HepG2 (cell line): ENCODE data around the gene DTX4. TPM values are rescaled to one million over a fixed set of nuclear protein-coding genes. Genes with fewer than 3 reads are reported as not detected.

Source experiments
- ATAC-seq: fragments of 200-7000 bp; cut with Tn5 transposase; 3 replicates; pipeline ENCODE4 v1.9.1; 2020; ENCODE audit warnings: mild to moderate bottlenecking, moderate library complexity
- BruUV-seq: library from RNA; stranded (reverse); fragments of 400-500 nt; replicated peaks from 2 replicates; lab custom pipeline; 2021; lab: Mats Ljungman, UMichigan
- CTCF ChIA-PET: fragments of 300-600 bp; formaldehyde crosslinking; extraction: SDS; loops from one replicate; lab custom pipeline; 2021; ENCODE audit warnings: low total read pairs, inconsistent platforms, low intra/inter-chr PET ratio; lab: Yijun Ruan, JAX
- POLR2A ChIA-PET: fragments of 350-600 bp; sonication (Branson Sonifier 250); formaldehyde crosslinking; loops from one replicate; lab custom pipeline; 2020; ENCODE audit warnings: antibody characterized with exemption, inconsistent platforms; lab: Yijun Ruan, JAX
- DNase-seq: peaks from one replicate; pipeline ENCODE4 v3.0.0-alpha.2; 2015; ENCODE audit warnings: low spot score
- FAIRE-seq: peaks from 3 replicates; lab custom pipeline; 2011; peaks lifted over from hg19 to GRCh38; lab: Jason Lieb, UNC
- H2AFZ ChIP-seq: one replicate; pipeline ENCODE4 v1.6.1; 2011; ENCODE audit warnings: low read length, inconsistent platforms
- H3K27ac ChIP-seq: fragments of 300-600 bp; 3 replicates; pipeline ENCODE4 v1.8.0; 2011; ENCODE audit warnings: mixed run types, mild to moderate bottlenecking, mixed read lengths, low read length, inconsistent platforms; ENCODE audit not compliant: insufficient read depth; ENCODE audit errors: extremely low read length
- H3K27me3 ChIP-seq, 2 experiments: fragments of 200-600 bp in 1 of 2; 2 replicates in 1 of 2; 3 replicates in 1 of 2; pipeline versions ENCODE4 v1.6.0 to v1.8.0; 2011; ENCODE audit warnings: low read length in 2 of 2, mild to moderate bottlenecking in 2 of 2, moderate library complexity in 2 of 2, inconsistent platforms in 1 of 2; ENCODE audit not compliant: insufficient read depth in 2 of 2, control insufficient read depth in 1 of 2
- H3K36me3 ChIP-seq, 2 experiments: fragments of 200-600 bp in 1 of 2; replicated peaks in 1 of 2; 2 replicates in 1 of 2; 3 replicates in 1 of 2; pipeline versions ENCODE4 v1.5.1 to v1.8.0; 2011; ENCODE audit warnings: low read length in 2 of 2, inconsistent platforms in 1 of 2; ENCODE audit not compliant: insufficient read depth in 2 of 2, control insufficient read depth in 1 of 2
- H3K4me1 ChIP-seq: 2 replicates; pipeline ENCODE4 v1.5.1; 2012; ENCODE audit warnings: low read length, inconsistent platforms; ENCODE audit not compliant: insufficient read depth
- H3K4me2 ChIP-seq: 2 replicates; pipeline ENCODE4 v1.6.0; 2011; ENCODE audit warnings: low read depth, low read length, inconsistent platforms
- H3K4me3 ChIP-seq, 3 experiments: fragments of 200-600 bp in 1 of 3; sonication (generic), shearing (Covaris generic) in 1 of 3; replicated peaks in 1 of 3; 2 replicates each; pipeline ENCODE4 v1.5.1; 2011 to 2016; ENCODE audit warnings: low read length in 3 of 3, inconsistent platforms in 2 of 3, low read depth in 2 of 3, mild to moderate bottlenecking in 2 of 3, control low read depth in 1 of 3, mixed read lengths in 1 of 3; ENCODE audit not compliant: insufficient read depth in 1 of 3
- H3K79me2 ChIP-seq: one replicate; pipeline ENCODE4 v1.6.1; 2011; ENCODE audit warnings: low read length, inconsistent platforms; ENCODE audit not compliant: insufficient read depth
- H3K9ac ChIP-seq: 2 replicates; pipeline ENCODE4 v1.6.0; 2011; ENCODE audit warnings: mild to moderate bottlenecking, low read depth, low read length, inconsistent platforms; ENCODE audit not compliant: insufficient read depth
- H3K9me3 ChIP-seq: 2 replicates; pipeline ENCODE4 v1.5.1; 2012; ENCODE audit warnings: mild to moderate bottlenecking, low read length
- H4K20me1 ChIP-seq: 2 replicates; pipeline ENCODE4 v1.6.0; 2011; ENCODE audit warnings: inconsistent platforms, mild to moderate bottlenecking, low read length, moderate library complexity; ENCODE audit not compliant: insufficient read depth
- RBAK ChIP-seq: sonication (generic); formaldehyde crosslinking; IDR thresholded peaks from 2 replicates; pipeline ENCODE4 v1.5.1; 2020; ENCODE audit warnings: mild to moderate bottlenecking, missing genetic modification reagents
- SIX4 ChIP-seq: sonication (generic); formaldehyde crosslinking; IDR thresholded peaks from 2 replicates; pipeline ENCODE4 v1.4.0; 2020; ENCODE audit warnings: missing genetic modification reagents
- ZBTB3 ChIP-seq: sonication (generic); formaldehyde crosslinking; IDR thresholded peaks from 2 replicates; pipeline ENCODE4 v1.4.0; 2020; ENCODE audit warnings: low read depth, mild to moderate bottlenecking, moderate library complexity, missing genetic modification reagents, borderline replicate concordance
- WGBS: methylation state at CpG from one replicate; pipeline ENCODE4 v1.1.6; 2017; ENCODE audit warnings: low lambda C conversion rate; 5-methylcytosine and 5-hydroxymethylcytosine counted together
- in situ Hi-C: cut with HindIII; loops from 2 replicates; pipeline ENCODE4 v1.10.0; 2017; ENCODE audit warnings: low pct_unique_long_range_greater_than_20kb; ENCODE audit not compliant: extremely low pct_ligation_motif_present
- intact Hi-C: fragments of 100-400 bp; cut with micrococcal nuclease; formaldehyde crosslinking; loops from one replicate; pipeline ENCODE4 v1.10.0; 2022; ENCODE audit not compliant: unreplicated experiment
- polyA plus RNA-seq, 8 experiments: library from polyadenylated mRNA; depleted of rRNA in 3 of 8; stranded (reverse) in 7 of 8; unstranded in 1 of 8; fragments of >200 nt; fragmentation: Illumina TruSeq in 4 of 8; extraction: Trizol in 4 of 8; gene quantifications; 2 replicates each; pipeline versions ENCODE4 v1.2.1 to v1.2.3, GENCODE V29; 2011 to 2016; ENCODE audit warnings: low read depth in 4 of 8, missing spikeins in 1 of 8, mixed read lengths in 1 of 8; ENCODE audit not compliant: insufficient read depth in 1 of 8
- small RNA-seq, 3 experiments: library from RNA; depleted of rRNA; stranded (forward); fragments of <200 nt; gene quantifications; one replicate each; pipeline ENCODE3, GENCODE V24; 2012; ENCODE audit warnings: low read depth in 2 of 3, low replicate concordance in 1 of 3; ENCODE audit not compliant: insufficient read length in 3 of 3, insufficient read depth in 2 of 3
- total RNA-seq, 5 experiments: library from RNA; depleted of rRNA; stranded (reverse); fragments of >200 nt; fragmentation: Illumina TruSeq; extraction: Trizol; gene quantifications; 2 replicates each; pipeline ENCODE4 v1.2.3, GENCODE V29; 2016; ENCODE audit warnings: low read depth in 1 of 5

Gene DTX4
- total and polyA plus RNA-seq, 2 of the 13 experiments (the other 11 are each of a cell fraction or from before 2014, with no cell fraction given): 0.67 to 5.6 TPM

- TF ChIP-seq RBAK (CRISPR knock-in tag) (no peak), SIX4 (CRISPR knock-in tag) (no peak)
- TF ChIP-seq, all 625 proteins: peak for 0
Measured at GRCh38 chr11:59254286-59254685, 82.4 kb downstream of the DTX4 start (continued).

GRCh38 chr11:59255281-59255680 lies 83.3 kb downstream of the DTX4 start:
- H3K9me3 ChIP-seq: no peaks in the 10 kb centered on the region
- BruUV-seq: no TSS peak
- CTCF ChIA-PET: no interaction called here
- WGBS: 40% methylated on average over 8 of the region's 8 CpGs
- DNase-seq (no peak), FAIRE-seq (no peak), ATAC-seq (no peak)
- H3K27me3 ChIP-seq: no peaks in the 10 kb centered on the region; a peak in 1 of 5 replicates
- TF ChIP-seq ZBTB3 (CRISPR knock-in tag): no peak
- H4K20me1 ChIP-seq: no peaks in the 10 kb centered on the region
- in situ Hi-C loops: no loop called here
- H3K27ac ChIP-seq: no peak overlapping the region
- H2AFZ ChIP-seq: no peak overlapping the region
- no peaks in the 10 kb centered on the region for H3K36me3 ChIP-seq
- H3K4me3 ChIP-seq: no peak overlapping the region
- intact Hi-C loops: no loop called here
- H3K4me2 ChIP-seq: no peak overlapping the region
- no peaks in the 10 kb centered on the region for H3K4me1 ChIP-seq
- POLR2A ChIA-PET: no interaction called here
- H3K79me2 ChIP-seq: no peaks in the 10 kb centered on the region
- no peak overlapping the region for H3K9ac ChIP-seq

Small RNAs within 50 kb of the gene (small RNA-seq; reads per million reads assigned to genes)
- 0 reads per million in 3 experiments for gene RN7SL42P

Other genes with a start within 250 kb of the DTX4 start
- gene GLYATL1, start 232.6 kb upstream of the DTX4 start, total RNA-seq (2016; rRNA removed; fragmentation: Illumina TruSeq; extraction: Trizol): 0.17 TPM in 1 of 2 replicates, not detected in the other
- 0.17 TPM in 2 replicates for gene GLYATL1, start 232.6 kb upstream of the DTX4 start, polyA plus RNA-seq (2011; rRNA removed)
- not detected in 2 replicates for gene GLYATL1B, start 85.8 kb upstream of the DTX4 start, total RNA-seq (2016; rRNA removed; fragmentation: Illumina TruSeq; extraction: Trizol)
- not detected in 2 replicates for gene GLYATL1B, start 85.8 kb upstream of the DTX4 start, polyA plus RNA-seq (2011; rRNA removed)
- gene FAM111B, start 64.9 kb upstream of the DTX4 start, total RNA-seq (2016; rRNA removed; fragmentation: Illumina TruSeq; extraction: Trizol): 28.2 and 44.5 TPM in 2 replicates
- 1.5 and 1.6 TPM in 2 replicates for gene FAM111B, start 64.9 kb upstream of the DTX4 start, polyA plus RNA-seq (2011; rRNA removed)
- 13.5 and 17.0 TPM in 2 replicates for gene FAM111A, start 29.3 kb upstream of the DTX4 start, total RNA-seq (2016; rRNA removed; fragmentation: Illumina TruSeq; extraction: Trizol)
- gene FAM111A, start 29.3 kb upstream of the DTX4 start, polyA plus RNA-seq (2011; rRNA removed): 3.2 and 3.9 TPM in 2 replicates
- not detected in 2 replicates for gene MPEG1, start 40.8 kb downstream of the DTX4 start, total RNA-seq (2016; rRNA removed; fragmentation: Illumina TruSeq; extraction: Trizol)
- not detected in 2 replicates for gene MPEG1, start 40.8 kb downstream of the DTX4 start, polyA plus RNA-seq (2011; rRNA removed)
- not detected in 2 replicates for gene OR5AN1, start 186.8 kb downstream of the DTX4 start, total RNA-seq (2016; rRNA removed; fragmentation: Illumina TruSeq; extraction: Trizol)
- not detected in 2 replicates for gene OR5AN1, start 186.8 kb downstream of the DTX4 start, polyA plus RNA-seq (2011; rRNA removed)